Right kidney (tissue), 1 donor: ENCODE data around the gene PPP1R16B.

Experiments used
- DNase-seq: peaks from one replicate; pipeline ENCODE4 v3.0.0-alpha.2; 2016

The PPP1R16B gene

DNA sequence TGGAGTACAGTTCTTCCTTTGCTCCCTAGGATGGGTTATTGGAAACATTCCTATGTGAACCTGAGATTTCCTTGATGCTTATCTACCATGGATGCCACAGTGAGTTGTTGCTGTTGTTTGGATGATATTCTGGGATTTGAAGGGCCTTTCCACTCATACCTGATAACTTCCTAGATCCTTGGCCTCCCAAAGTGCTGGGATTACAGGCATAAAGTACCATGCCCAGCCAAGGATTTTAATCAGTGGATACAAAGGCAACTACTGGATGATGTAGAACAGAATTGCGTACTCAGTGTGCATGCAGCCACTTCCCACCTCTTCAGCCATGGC is 20.0 kb downstream of the PPP1R16B start:
- DNase-seq, result no peak

DNA sequence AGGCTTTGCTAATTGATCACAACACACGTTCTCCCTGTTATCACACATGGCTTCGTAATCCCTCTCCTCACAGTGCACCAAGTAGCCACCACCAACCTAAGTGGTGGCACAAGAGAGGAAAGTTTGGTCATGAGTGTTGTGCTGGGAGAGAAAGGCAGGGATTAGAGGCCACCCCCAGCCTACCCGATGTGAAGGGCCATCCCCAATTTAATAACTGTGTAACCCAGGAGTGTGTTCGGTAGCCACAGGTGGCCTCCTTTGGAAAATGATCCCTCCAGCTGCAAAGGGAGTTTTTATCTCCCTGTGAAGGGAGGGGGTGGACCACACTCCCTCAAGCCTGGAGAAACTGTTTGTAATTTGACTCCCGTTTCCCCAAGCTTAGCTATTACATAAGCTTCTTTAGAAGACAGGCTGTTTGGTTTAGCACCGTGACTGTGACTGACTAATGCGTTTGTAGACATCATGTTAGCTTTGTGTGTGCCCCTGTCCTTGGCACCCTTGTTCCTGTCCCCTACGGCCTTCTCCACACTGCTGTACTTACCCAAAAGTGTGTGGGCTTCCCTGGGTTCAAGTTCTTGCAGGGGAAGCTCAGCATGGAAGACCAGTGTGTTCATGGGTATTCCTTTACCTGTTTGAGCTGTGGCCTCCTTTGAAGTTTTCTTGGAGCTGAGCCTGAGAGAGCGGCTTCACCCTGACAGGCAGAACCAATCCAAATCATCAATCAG is 20.6 kb downstream of the PPP1R16B start:
- DNase-seq, result peak; percentile 38

DNA sequence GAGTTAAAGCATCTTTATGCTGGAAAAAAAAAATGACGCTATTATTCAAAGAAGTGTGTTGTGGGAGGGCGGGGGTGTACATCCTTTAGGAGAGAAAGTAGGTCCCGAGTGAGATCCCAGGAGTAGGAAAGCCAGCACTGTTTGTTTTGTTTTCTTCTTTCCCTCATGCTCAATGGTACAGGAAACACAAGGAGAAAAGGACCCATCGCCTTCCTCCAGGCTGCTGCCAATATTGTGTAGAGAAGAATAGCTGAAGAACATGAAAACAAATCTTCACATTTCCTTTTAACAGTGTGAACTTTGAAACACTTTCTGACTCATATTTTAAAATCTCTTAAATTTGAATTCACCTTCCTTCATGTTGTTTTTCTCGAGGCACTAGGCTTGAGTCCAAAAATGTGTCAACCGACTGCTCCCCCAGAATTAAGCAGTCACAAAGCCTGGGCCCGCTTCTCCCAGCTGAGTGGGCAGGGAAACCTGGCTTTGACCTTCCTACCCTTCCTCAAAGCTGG is 22.3 kb downstream of the PPP1R16B start:
- no peak for DNase-seq

DNA sequence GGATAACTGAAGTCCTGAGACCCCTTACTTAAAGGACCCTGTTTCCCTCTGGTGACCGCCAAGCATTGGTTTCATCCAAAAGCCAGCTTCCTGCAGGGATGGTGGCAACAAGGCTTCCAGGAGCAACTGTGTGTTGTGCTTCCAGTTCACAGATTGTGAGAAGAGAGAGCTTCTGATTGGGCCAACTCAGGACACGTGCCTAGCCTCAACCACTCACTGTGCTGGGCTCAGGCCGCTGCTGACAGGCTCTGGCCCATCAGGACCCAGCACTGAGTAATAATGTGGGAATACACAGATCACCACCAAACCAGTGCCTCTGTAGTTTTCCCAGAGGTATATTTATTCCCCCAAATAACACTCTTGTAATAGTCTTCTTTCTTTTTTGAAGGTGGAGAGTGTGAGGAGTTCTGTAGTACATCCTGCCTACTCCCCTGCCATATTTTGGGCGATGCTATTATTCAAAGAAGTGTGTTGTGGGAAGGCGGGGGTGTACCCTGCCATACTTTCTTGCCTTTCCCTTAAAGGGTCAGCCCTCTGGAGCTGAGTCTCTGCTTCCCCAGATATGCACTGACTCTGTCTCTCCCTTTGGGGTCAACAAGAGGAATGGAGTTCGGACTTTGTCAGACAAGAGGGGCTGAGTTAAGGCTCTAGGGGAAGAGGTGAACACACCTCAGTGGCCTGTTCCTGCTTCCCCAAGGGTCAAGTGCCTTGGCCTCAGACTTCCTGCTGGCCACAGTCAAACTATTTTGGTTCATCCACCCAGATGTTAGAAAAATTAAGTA is 23.2 kb downstream of the PPP1R16B start:
- DNase-seq, result no peak

DNA sequence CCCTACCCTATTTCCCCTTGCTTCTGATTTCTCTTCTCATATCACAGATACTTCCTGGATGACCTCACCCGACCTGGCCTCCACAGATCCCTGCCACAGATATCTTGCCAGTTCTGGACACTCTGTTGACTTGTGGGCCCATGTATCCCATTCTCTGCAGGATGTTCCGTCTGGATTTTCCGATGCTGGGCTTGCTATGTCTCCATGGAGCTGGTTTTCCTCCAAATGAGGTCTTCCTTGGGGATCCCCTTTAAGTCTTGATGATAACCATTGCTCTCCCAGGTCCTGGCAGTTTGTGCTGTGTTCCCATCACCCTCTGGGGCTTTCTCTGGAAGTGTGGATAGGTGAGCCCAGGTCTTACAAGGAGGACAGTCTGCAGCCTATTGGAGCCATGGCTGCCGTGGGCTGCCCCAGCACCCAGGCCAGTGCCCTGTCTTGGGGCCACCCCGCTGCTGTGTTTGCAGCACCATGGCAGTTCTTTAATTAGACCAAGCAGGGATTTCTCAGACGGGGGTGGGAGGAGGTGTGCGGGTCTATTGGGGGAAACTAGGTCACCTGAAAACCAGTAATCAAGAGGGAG is 23.9 kb downstream of the PPP1R16B start:
- DNase-seq, result no peak

DNA sequence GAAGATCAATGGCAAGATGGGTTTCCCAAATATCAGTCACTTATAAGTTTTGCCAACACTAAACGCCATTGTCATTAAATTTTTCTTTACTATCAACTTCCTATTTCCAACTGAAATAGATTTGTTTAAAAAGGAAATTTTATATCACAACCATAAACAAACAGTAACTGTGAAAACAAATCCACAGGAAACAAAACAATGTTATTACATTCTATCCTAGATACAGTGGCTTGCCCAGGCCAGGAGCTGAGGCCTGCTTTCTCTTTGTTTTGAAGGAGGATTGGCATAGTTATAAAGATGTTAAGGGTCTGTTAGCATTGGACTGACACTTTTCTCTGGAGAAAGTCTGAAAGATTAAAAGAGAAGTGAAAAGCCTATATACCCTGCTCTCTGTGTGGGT is 24.9 kb downstream of the PPP1R16B start:
- no peak for DNase-seq

DNA sequence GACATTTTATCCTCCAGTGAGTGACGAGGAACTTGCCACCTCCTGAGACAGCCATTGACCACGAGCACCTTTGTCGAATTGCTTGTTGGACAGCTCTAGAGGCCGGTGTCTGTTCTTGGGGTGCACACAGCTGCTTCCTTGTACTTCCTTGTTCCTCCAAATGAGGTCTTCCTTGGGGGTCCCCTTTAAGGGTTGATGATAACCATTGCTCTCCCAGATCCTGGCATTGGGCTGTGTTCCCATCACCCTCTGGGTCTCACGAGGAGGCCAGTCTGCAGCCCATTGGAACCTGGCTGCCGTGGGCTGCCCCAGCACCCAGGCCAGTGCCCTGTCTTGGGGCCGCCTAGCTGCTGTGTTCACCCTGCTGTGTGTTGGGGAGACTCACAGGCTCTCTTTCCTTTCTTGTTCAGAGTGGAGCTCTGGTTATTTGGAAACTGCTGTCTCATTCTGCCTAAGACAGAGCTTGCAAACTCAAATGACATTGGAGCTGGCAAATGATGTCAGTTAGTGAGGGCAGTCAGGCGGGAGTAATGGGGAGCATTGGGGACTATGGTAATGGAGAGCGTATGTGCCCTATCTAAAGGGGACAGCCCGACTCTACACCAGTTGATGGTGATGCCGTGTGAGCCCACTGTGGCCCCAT is 25.7 kb downstream of the PPP1R16B start:
- DNase-seq, result no peak

DNA sequence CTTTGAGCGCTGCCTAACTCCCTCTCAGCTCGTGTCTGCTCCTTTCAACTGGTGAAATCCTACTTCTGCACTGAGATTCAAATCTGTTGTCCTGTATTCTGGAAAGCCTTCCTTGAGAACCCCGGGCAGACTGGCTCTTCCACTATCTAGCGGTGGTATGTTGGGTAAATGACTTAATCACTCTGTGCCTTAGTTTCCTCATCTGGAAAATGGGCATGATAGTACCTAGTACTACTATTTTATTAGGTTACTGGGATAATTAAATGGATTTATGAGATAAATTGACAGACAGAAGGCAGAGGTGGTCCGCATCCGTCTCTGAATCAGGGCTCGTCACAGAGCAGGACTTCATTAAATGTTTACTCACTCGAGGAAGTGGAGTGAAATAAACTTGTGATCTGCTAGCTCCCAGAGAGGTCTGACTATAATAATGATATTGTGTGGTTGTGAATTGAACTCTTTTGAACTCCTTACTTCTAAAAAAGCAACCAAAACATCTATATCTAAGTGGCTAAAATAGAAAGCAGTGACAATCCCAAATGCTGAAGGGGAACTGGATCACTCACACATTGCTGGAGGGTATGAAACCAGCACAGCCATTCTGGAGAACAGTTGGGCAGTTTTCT is 26.6 kb downstream of the PPP1R16B start:
- no peak for DNase-seq

DNA sequence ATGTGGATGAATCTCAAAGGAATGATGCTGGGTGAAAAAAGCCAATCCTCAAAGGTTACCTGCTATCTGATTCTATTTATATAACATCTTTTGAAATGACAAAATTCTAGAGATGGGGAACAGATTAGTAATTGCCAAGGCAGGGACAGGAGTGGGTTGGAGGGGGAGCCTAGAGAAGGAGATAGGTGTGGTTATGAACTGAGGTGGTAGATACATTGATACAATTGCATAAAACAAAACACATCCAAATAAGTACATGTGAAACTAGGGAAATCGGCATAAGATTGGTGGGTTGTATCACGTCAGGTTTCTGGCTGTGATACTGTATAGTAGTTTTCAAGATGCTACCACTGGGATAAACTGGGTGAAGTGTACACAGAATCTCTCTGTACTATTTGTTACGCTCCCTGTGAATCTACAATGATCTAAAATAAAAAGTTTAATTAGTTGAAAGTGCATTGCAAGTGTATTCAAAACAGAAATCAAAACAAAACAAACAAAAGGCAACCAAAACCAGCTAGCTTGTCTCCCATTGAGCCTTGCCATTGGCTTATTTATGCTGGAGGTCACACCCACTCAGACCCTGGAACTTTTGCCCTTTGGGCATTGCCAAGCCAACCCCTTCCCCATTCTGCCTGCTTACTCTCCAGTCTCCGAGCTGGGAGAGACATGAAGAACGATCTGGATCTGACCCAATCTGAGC is 27.8 kb downstream of the PPP1R16B start:
- DNase-seq, result no peak

DNA sequence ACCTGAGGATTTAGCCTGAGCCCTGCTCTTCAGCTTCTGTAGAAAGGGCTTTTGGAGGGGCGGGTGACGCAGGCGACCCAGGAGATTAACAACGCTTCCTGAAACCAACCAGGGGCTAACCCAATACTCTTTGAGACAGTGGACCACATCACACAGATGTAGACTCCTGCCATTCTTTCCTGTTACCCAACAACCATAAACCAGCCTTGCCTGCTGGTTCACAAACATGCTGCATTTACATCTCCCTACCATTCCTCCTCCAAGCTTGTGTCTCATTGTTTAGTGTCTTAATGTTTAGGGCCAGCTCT is 28.3 kb downstream of the PPP1R16B start:
- no peak for DNase-seq

DNA sequence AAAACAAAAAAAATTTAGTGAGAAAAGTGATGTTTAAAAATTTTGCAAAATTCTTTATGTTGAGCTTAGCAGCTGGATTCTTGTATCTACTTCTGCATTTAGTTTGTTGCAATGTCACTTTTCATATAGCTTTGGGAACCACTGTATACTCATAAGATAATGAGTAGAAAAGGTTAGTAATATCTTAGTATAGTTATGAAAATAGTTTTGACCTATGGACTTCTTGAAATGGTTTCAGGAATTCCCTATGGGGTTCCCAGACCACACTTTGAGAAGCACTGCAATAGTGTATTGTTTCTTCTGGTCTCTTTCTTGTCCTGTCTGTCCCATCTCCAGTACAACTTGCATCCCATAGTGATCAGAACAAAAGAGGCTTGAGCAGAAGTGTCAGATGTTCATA is 29.4 kb downstream of the PPP1R16B start:
- no peak for DNase-seq

DNA sequence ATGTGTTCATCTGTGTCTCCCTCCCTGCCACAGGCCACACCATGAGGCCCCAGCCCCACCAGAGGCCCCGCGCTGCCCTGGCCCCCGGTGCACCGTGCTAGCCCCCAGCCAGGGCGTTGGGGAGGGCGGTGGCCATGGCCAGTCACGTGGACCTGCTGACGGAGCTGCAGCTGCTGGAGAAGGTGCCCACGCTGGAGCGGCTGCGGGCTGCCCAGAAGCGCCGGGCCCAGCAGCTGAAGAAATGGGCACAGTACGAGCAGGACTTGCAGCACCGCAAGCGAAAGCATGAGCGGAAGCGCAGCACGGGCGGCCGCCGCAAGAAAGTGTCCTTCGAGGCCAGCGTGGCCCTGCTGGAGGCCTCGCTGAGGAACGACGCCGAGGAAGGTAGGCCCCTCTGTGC is 30.3 kb downstream of the PPP1R16B start:
- no peak for DNase-seq

DNA sequence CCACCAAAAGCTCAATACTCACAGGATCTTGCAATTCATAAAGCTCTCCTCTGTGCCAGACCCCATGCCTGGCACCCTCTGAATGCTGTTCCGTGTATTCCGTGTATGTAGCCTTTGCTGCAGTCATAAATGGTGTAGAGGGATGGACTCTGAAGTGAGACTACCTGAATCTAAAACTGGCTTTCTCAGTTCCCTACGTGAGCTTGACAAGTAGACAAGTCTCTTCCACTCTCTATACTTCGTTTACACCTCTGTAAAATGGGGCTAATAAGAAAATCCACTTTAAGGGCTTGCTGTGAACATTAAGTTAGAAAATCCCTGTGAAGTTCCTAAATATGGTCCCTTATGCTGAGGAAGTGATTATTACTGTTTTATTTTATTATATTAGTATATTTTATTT is 31.5 kb downstream of the PPP1R16B start:
- DNase-seq, result no peak

DNA sequence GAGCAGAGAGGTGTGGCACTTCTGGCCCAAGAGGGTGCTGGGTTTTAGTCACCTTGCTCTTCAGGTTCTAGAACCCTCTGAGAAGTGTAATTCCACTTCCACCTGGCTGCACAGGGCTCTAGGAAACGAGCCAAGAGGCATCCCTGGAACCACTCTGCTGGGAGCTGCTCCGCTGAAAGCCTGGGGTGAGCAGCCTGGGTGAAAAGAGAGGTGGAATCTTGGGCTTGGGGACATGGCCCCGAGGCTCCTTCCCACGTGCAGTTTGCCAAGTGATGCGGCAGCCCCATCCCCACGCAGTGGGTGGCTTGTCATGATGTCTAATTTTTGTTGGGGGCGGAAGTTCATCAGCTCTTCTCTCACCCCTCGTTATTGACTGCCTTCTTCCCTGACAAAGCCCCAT is 32.8 kb downstream of the PPP1R16B start:
- no peak for DNase-seq

DNA sequence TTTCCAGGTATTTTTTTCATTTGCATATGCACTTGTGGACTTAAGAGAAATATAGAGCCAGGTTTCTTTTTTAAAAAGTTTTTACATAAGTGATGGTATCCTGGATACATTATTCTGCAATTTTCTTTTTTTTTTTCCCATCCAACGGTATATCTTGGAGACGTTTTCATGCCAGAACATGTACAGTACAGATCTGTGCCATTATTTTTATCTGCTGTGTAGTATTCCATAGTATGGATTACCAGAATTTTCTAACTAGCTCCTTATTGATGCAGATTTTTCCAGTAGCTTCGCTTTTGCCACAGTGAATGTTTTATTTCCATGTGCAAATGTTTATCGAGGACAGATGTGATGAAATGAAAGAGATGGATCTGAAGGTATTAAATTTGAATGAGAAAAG is 34.1 kb downstream of the PPP1R16B start:
- DNase-seq, result no peak

DNA sequence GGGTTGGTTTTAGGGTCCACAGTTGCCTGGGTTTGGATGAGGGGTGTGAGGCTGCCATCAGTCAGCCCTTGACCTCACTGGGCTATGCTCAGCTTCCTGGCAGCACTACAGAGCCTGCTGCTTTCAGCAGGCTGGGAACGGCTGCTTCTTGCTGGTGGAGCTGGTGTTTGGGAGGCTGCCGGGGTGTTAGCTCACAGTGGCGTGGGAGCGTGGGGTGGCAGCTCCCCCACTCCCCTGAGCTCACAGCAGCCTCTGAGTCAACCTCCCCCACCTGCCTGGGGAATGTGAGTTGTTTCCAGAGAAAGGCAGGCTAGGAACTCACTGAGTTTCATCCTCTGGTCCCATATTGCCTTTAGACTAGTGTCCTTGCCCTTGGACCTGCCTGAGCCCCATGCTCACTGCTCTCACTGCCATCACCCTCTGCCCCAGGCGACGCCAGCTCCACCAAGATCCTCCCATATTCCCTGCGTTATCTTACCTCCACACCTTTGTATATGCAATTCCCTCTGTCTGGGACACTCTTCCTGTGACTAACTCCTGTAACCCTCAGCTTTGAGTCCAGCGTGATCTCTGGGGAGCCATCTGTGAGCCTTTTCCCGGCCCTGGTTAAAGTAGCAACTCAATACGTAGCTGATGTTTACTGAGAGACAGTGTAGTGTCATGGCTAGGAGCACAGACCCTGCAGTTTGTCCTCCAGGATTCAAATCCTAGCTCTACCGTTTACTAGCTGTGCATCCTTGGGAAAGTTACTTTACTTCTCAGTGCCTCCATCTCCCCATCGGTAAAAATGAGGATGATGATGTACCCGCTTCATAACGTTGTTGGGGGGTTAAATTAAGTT is 34.8 kb downstream of the PPP1R16B start:
- no peak for DNase-seq

DNA sequence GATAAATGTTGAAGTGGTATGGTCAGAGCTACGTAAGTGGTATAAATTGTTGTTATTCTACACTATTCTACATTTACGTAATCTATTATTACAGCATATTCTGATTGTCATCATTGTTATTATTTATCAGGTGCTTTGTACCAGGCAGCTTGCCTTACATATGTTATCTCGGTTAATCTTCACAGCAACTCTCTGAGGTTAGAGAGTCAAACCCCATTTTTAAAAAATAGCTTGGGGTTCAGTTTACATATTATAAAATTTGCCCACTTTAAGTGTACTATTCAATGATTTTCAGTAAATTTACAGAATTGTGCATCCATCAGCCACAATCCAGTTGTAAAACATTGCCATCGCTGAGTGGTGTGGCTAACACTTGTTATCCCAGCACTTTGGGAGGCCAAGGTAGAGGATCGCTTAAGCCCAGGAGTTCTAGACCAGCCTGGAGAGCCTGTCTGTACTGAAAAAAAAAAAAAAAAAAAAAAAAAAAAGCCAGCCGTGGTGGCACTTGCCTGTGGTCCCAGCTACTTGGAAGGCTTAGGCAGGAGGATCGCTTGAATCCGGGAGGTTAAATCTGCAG is 35.5 kb downstream of the PPP1R16B start:
- DNase-seq, result no peak

DNA sequence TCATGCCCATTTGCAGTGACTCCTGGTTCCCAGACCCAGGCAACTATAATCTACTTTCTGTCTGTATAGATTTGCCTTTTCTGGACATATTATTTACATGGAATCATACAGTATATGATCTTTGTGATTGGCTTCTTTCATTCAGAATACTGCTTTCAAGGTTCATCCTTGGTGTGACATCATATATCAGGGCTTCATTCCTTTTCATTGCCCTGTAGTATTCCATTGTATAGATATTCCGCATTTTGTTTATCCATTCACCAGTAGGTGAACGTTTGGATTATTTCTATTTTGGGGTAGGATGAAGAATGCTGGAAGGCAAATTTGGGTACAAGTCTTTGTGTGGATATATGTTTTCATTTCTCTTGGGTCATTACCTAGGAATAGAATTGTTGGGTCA is 36.1 kb downstream of the PPP1R16B start:
- no peak for DNase-seq

DNA sequence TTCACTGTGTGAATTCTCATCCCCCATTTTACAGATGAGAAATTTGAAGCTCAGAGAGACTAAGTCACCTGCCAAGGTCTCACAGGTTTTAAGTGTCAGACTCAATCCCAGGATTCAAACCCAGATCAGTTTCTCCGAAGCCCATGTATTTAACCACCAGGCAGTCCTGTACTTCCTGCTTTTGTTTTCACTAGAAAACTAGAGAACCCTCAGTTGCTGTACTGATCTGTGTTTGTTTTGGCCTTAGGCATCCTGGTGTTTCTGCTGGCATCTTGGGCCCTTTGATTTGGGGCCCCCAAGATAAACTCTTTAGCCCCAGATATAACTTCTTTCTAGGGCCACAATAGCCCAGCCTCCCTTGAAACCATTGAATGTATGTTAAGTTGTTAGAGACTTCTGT is 36.5 kb downstream of the PPP1R16B start:
- no peak for DNase-seq

DNA sequence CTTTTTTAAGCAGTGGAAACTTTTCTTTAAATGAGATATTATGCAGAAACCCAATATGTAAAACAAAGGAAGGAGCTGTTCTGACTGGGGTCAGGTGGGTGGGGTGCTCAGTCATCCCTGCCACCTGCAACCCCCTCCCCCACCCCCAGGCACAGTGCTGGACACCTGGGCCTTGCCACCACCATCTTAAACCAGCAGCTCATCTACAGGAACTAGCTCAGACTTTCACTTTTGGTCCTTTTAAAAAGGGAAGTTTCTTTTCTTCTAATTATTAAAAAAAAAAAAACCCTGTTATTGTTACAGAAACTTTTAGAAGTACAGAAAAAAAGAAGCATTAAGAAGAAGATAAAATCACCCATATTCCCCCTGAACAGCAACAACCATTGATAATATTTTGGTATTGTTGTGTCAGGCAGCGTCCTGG is 37.1 kb downstream of the PPP1R16B start:
- no peak for DNase-seq

DNA sequence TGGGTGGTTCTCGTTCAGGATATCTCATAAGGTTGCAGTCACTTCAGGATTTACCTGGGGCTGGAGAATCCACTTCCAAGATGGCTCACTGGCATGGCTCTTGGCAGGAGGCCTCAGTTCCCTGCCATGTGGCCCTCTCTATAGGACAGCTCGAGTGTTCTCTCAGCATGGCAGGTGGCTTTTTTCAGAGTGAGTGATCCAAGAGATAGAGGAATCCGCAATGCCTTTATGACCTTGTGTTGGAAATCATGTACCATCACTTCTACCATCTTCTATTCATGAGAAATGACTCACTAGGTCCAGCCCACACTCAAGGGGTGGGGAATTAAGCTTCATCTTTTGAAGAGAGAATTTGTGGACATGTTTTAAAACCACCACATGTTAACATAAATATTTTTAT is 37.8 kb downstream of the PPP1R16B start:
- DNase-seq, result no peak
